H1 (cell line): Measurements from ENCODE around the gene CXorf65. TPM values are rescaled to one million over a fixed set of nuclear protein-coding genes. Genes with fewer than 3 reads are reported as not detected.

Source experiments
- ASH2L ChIP-seq: fragments of 200-600, 300-600 bp; sonication (generic); IDR thresholded peaks from one replicate; pipeline ENCODE4 v1.7.1; 2017; ENCODE audit warnings: low read length
- BCL11A ChIP-seq, 2 experiments: IDR thresholded peaks; one replicate each; pipeline ENCODE4 v1.6.1; 2011; ENCODE audit warnings: low read depth in 2 of 2, low read length in 2 of 2, mild to moderate bottlenecking in 2 of 2
- CBX5 ChIP-seq: fragments of 300-800, 300-1000 bp; sonication (generic); IDR thresholded peaks from 2 replicates; pipeline ENCODE4 v1.7.1; 2016; ENCODE audit warnings: antibody characterized with exemption, low read length, low read depth
- E2F6 ChIP-seq: IDR thresholded peaks from 2 replicates; pipeline ENCODE4 v1.6.1; 2012; ENCODE audit warnings: inconsistent platforms
- EGR1 ChIP-seq: IDR thresholded peaks from 2 replicates; pipeline ENCODE4 v1.6.1; 2011; ENCODE audit warnings: low read depth, low read length, borderline replicate concordance
- JUN ChIP-seq: IDR thresholded peaks from 2 replicates; pipeline ENCODE4 v1.6.1; 2011; ENCODE audit warnings: low read depth, mild to moderate bottlenecking, improper control_type of control experiment, low read length
- JUND ChIP-seq: IDR thresholded peaks from 2 replicates; pipeline ENCODE4 v1.6.1; 2011; ENCODE audit warnings: mild to moderate bottlenecking, improper control_type of control experiment, low read length
- MAX ChIP-seq: IDR thresholded peaks from 2 replicates; pipeline ENCODE4 v1.6.1; 2012; ENCODE audit warnings: inconsistent platforms
- NRF1 ChIP-seq: IDR thresholded peaks from 2 replicates; pipeline ENCODE4 v1.6.1; 2011; ENCODE audit warnings: mild to moderate bottlenecking, low read depth, low read length, improper control_type of control experiment
- PHF8 ChIP-seq: fragments of 200-600 bp; sonication (generic); conservative IDR thresholded peaks from 2 replicates; pipeline ENCODE4 v1.7.1; 2012; ENCODE audit warnings: low read depth, mild to moderate bottlenecking, inconsistent platforms, low read length, moderate library complexity
- POLR2A ChIP-seq, 2 experiments: IDR thresholded peaks; 1 replicate in 1 of 2; 2 replicates in 1 of 2; pipeline ENCODE4 v1.6.1; 2011; ENCODE audit warnings: low read depth in 2 of 2, low read length in 2 of 2, mild to moderate bottlenecking in 2 of 2; ENCODE audit errors: control extremely low read depth in 1 of 2
- POU5F1 ChIP-seq: IDR thresholded peaks from 2 replicates; pipeline ENCODE4 v1.6.1; 2011; ENCODE audit warnings: low read depth, mild to moderate bottlenecking, low read length, moderate library complexity
- RBBP5 ChIP-seq: IDR thresholded peaks from 2 replicates; pipeline ENCODE4 v1.7.1; 2012; ENCODE audit warnings: low read depth, mild to moderate bottlenecking, inconsistent platforms, low read length, moderate library complexity, borderline replicate concordance
- RFX5 ChIP-seq: IDR thresholded peaks from 2 replicates; pipeline ENCODE4 v1.6.1; 2011; ENCODE audit warnings: low read depth, low read length, improper control_type of control experiment, borderline replicate concordance
- RXRA ChIP-seq: IDR thresholded peaks from 2 replicates; pipeline ENCODE4 v1.6.1; 2011; ENCODE audit warnings: low read depth, mild to moderate bottlenecking, low read length, moderate library complexity; ENCODE audit not compliant: insufficient read depth
- SAP30 ChIP-seq: fragments of 300-600 bp; sonication (generic); IDR thresholded peaks from 2 replicates; pipeline ENCODE4 v1.7.1; 2012; ENCODE audit warnings: low read length, moderate library complexity, mild to moderate bottlenecking, inconsistent platforms; ENCODE audit not compliant: insufficient read depth, insufficient replicate concordance
- SIN3A ChIP-seq, 2 experiments: IDR thresholded peaks in 1 of 2; conservative IDR thresholded peaks in 1 of 2; 2 replicates each; pipeline ENCODE4 v1.6.1; 2011 to 2012; ENCODE audit warnings: low read length in 2 of 2, improper control_type of control experiment in 1 of 2, low read depth in 1 of 2, mild to moderate bottlenecking in 1 of 2
- SP2 ChIP-seq: IDR thresholded peaks from 2 replicates; pipeline ENCODE4 v1.6.1; 2012; ENCODE audit warnings: mild to moderate bottlenecking, low read length, inconsistent platforms
- TBP ChIP-seq: IDR thresholded peaks from 2 replicates; pipeline ENCODE4 v1.6.1; 2011; ENCODE audit warnings: low read depth, low read length, improper control_type of control experiment
- YY1 ChIP-seq: IDR thresholded peaks from 2 replicates; pipeline ENCODE4 v1.6.1; 2011; ENCODE audit warnings: low read depth, mild to moderate bottlenecking, low read length
- ZNF274 ChIP-seq: IDR thresholded peaks from 2 replicates; pipeline ENCODE4 v1.7.0; 2012; ENCODE audit warnings: low read length, borderline replicate concordance; ENCODE audit errors: extremely low read depth
- polyA plus RNA-seq, 7 experiments: library from polyadenylated mRNA; depleted of rRNA in 3 of 7; stranded (reverse) in 5 of 7; unstranded in 2 of 7; fragments of >200 nt in 5 of 7; fragments of 200-250 nt in 2 of 7; gene quantifications; 1 replicate in 5 of 7; 2 replicates in 1 of 7; 4 replicates in 1 of 7; pipeline versions ENCODE4 v1.2.1 to v1.2.3, GENCODE V29; 2011 to 2013; ENCODE audit warnings: missing spikeins in 2 of 7, mixed read lengths in 2 of 7
- total RNA-seq: library from RNA; stranded (reverse); fragmentation: NEBNext Ultra II Directional; extraction: Animal tissue kit (Norgen Biotek cat#: 25700); gene quantifications from 2 replicates; pipeline ENCODE4 v1.2.1, GENCODE V29; 2021

Gene CXorf65
- total and polyA plus RNA-seq, 2 of the 8 experiments (the other 6 are each of a cell fraction or from before 2014, with no cell fraction given) = not detected

GRCh38 chrX:71068044-71068918, 38.3 kb downstream of the CXorf65 start, which contains the start of gene SNX12 (continued):
- no peak; a peak in 1 of 3 replicates for TF ChIP-seq POLR2A (IDR thresholded peaks at IDR 0.05; ENCODE audit: control extremely low read depth in 1 of 2, low read depth in 2 of 2, low read length in 2 of 2)
- TF ChIP-seq JUND = peak; percentile 76
- TF ChIP-seq SP2 = no peak
- peak; percentile 35; the same call in 1 of the 2 replicates for TF ChIP-seq NRF1
- no peak for TF ChIP-seq RBBP5
- peak; percentile 79 for TF ChIP-seq ASH2L
- peak; percentile 82 for TF ChIP-seq RFX5
- no peak for TF ChIP-seq ZNF274
- no peak for TF ChIP-seq CBX5
- peak; percentile 82; the same call in 1 of the 2 replicates for TF ChIP-seq YY1
- peak; percentile 29 for TF ChIP-seq PHF8
- TF ChIP-seq E2F6 = no peak
- TF ChIP-seq JUN = 0 out of 2 replicates have a peak, but pooled peaks have one; percentile 38
- no peak for TF ChIP-seq BCL11A (IDR thresholded peaks at IDR 0.05; ENCODE audit: low read depth in 2 of 2, low read length in 2 of 2)
- peak; percentile 94 for TF ChIP-seq EGR1
- TF ChIP-seq SAP30 = no peak
- no peak for TF ChIP-seq POU5F1
- TF ChIP-seq MAX = peak; percentile 6; the same call in 1 of the 2 replicates
- TF ChIP-seq TBP = peak; percentile 30; the same call in 1 of the 2 replicates
- TF ChIP-seq RXRA = no peak
- no peak; a peak in 2 of 4 replicates for TF ChIP-seq SIN3A (conservative IDR thresholded peaks at IDR 0.05 in 1 of 2, IDR thresholded peaks at IDR 0.05 in 1 of 2; ENCODE audit: low read depth in 1 of 2, low read length in 2 of 2)
